Epithelial cell of proximal tubule (primary cell): ENCODE data around the gene KREMEN1. TPM values are rescaled to one million over a fixed set of nuclear protein-coding genes. Genes with fewer than 3 reads are reported as not detected.

Source experiments
- DNase-seq: peaks from one replicate; pipeline ENCODE4 v3.0.0-alpha.2; 2011; ENCODE audit warnings: low read depth
- H3K4me3 ChIP-seq: 2 replicates; pipeline ENCODE4 v1.5.1; 2011; ENCODE audit warnings: low read depth, mild to moderate bottlenecking, low read length
- CTCF ChIP-seq: conservative IDR thresholded peaks from 2 replicates; pipeline ENCODE4 v1.5.1; 2012; ENCODE audit warnings: low read depth, mild to moderate bottlenecking, low read length
- total RNA-seq: library from RNA; depleted of rRNA; stranded (reverse); fragments of >200 nt; gene quantifications from 2 replicates; pipeline ENCODE4 v1.2.3, GENCODE V29; 2015

KREMEN1 gene
- total RNA-seq, 1 donor from 2014 or later, result 10.8 TPM

- no peak for DNase-seq
- TF ChIP-seq CTCF, result no peak
- H3K4me3 ChIP-seq, result no peak overlapping the region
Observed at GRCh38 chr22:29171721-29172120, 98.9 kb downstream of the KREMEN1 start.

GRCh38 chr22:29172216-29172615 is 99.4 kb downstream of the KREMEN1 start:
- no peak for TF ChIP-seq CTCF
- no peak overlapping the region for H3K4me3 ChIP-seq
- DNase-seq, result no peak

- no peak overlapping the region for H3K4me3 ChIP-seq
- no peak for DNase-seq
- no peak for TF ChIP-seq CTCF
Observed at GRCh38 chr22:29175312-29175835, 102.5 kb downstream of the KREMEN1 start.

GRCh38 chr22:29183971-29184848 is 111.4 kb downstream of the KREMEN1 start:
- no peak for DNase-seq
- no peak overlapping the region for H3K4me3 ChIP-seq
- TF ChIP-seq CTCF, result no peak

- DNase-seq, result no peak
- no peak for TF ChIP-seq CTCF
- H3K4me3 ChIP-seq, result no peak overlapping the region
Observed at GRCh38 chr22:29184849-29185490, 112.1 kb downstream of the KREMEN1 start.

GRCh38 chr22:29186302-29186701 is 113.5 kb downstream of the KREMEN1 start:
- no peak for DNase-seq
- no peak overlapping the region for H3K4me3 ChIP-seq
- no peak for TF ChIP-seq CTCF

- no peak for DNase-seq
- no peak overlapping the region for H3K4me3 ChIP-seq
- TF ChIP-seq CTCF, result no peak
Observed at GRCh38 chr22:29187831-29188230, 115.0 kb downstream of the KREMEN1 start.
